IPS-NIHi7 (cell line): ENCODE measurements around the gene ZNF10.

ENCODE experiments used
- DNase-seq: peaks from one replicate; pipeline ENCODE4 v3.0.0; 2012; ENCODE audit warnings: mixed read lengths; ENCODE audit errors: extremely low spot score

The ZNF10 gene

DNA sequence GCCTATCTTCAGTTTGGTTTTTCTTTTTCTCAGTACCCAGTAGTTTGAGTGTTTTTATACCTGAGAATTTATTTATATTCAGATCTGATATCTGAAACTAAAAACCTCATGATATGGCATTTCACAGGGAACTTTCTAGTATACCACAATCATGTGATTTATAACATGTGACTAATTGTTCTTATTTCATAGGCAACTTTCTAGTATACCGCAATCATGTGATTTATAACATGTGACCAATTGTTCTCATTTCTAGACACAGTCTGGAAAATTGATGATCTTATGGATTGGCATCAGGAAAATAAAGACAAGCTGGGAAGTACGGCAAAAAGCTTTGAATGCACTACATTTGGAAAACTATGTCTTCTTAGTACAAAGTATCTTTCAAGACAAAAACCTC, 71.5 kb downstream of the ZNF10 start:
- DNase-seq = no peak

DNA sequence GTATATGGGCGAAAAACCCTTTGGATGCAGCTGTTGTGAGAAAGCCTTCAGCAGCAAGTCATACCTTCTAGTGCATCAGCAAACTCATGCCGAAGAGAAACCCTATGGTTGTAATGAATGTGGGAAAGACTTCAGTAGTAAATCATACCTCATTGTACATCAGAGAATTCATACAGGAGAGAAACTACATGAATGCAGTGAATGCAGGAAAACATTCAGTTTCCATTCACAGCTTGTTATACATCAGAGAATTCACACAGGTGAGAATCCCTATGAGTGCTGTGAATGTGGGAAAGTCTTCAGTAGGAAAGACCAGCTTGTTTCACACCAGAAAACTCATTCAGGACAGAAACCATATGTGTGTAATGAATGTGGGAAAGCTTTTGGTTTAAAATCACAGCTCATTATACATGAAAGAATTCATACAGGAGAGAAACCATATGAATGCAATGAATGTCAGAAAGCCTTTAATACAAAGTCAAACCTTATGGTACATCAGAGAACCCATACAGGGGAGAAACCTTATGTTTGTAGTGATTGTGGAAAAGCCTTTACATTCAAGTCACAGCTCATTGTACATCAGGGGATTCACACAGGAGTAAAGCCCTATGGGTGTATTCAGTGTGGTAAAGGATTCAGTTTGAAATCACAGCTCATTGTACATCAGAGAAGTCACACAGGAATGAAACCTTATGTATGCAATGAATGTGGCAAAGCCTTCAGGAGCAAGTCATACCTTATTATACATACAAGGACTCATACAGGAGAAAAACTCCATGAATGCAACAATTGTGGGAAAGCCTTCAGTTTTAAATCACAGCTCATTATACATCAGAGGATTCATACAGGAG, 72.3 kb downstream of the ZNF10 start:
- DNase-seq = no peak

DNA sequence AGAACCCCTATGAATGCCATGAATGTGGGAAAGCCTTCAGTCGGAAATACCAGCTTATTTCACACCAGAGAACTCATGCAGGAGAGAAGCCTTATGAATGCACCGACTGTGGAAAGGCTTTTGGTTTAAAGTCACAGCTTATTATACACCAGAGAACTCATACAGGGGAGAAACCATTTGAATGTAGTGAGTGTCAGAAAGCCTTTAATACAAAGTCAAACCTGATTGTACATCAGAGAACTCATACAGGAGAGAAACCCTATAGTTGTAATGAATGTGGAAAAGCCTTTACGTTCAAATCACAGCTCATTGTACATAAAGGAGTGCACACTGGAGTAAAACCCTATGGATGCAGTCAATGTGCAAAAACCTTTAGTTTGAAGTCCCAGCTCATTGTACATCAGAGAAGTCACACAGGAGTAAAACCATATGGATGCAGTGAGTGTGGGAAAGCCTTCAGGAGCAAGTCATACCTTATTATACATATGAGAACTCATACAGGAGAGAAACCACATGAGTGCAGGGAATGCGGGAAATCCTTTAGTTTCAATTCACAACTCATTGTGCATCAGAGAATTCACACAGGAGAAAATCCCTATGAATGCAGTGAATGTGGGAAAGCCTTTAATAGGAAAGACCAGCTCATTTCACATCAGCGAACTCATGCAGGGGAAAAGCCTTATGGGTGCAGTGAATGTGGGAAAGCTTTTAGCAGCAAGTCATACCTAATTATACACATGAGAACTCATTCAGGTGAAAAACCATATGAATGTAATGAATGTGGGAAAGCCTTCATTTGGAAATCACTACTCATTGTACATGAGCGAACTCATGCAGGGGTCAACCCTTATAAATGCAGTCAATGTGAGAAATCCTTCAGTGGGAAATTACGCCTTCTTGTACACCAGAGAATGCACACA, 73.2 kb downstream of the ZNF10 start:
- no peak for DNase-seq

DNA sequence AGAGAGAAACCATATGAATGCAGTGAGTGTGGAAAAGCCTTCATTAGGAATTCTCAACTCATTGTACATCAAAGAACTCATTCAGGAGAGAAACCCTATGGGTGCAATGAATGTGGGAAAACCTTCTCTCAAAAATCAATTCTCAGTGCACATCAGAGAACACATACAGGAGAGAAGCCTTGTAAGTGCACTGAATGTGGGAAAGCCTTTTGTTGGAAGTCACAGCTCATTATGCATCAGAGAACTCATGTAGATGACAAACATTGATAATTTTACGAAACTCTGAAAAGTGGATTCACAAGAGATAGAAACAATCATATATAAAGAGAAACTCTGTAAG, 73.8 kb downstream of the ZNF10 start:
- no peak for DNase-seq

DNA sequence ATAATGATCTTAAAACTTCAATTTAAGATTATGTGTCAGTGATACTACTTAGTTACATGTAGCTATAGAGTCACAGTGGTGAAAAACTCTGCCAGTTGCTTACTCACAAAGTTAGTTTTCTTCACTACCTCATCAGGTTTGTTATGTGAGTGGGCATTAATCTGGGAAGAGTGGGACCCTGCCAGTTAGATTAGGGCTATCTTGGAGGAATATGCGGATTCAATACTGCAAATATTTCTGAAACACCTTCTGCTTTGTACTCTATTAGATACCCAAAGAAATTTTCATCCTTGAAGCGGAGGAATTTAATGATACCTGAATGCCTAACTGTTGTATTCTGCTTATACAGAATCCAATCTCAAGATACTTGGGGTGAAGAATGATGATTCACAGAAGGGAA, 76.0 kb downstream of the ZNF10 start:
- no peak for DNase-seq
